ENCODE data around the gene ITIH3.

- no peak for TF ChIP-seq CTCF (IDR thresholded peaks at IDR 0.05)
- no peak for TF ChIP-seq POLR2A (IDR thresholded peaks at IDR 0.05)
- no peak for TF ChIP-seq EP300 (IDR thresholded peaks at IDR 0.05; ENCODE audit: low read depth)
Observed at GRCh38 chr3:52847241-52847640, 52.6 kb downstream of the ITIH3 start.

Measured in transverse colon (tissue), 3 donors.